A549 (cell line): Measurements from ENCODE around the gene CCDC188.

Experiments used
- EP300 ChIP-seq, 2 experiments: fragments of >200 bp; sonication (Bioruptor Twin); formaldehyde crosslinking; IDR thresholded peaks; 2 replicates in 1 of 2; 3 replicates in 1 of 2; pipeline ENCODE4 v1.6.1; 2016 to 2017
- ESRRA ChIP-seq: fragments of 150-350 bp; IDR thresholded peaks from 2 replicates; pipeline ENCODE4 v1.6.1; 2014; ENCODE audit warnings: mild to moderate bottlenecking, low read length, borderline replicate concordance
- HOXA7 ChIP-seq: fragments of 250-450 bp; sonication (Bioruptor Pico); IDR thresholded peaks from 2 replicates; pipeline ENCODE4 v1.5.0; 2020; ENCODE audit warnings: mild to moderate bottlenecking, moderate library complexity
- JUN ChIP-seq, 2 experiments: fragments of >200 bp; sonication (Bioruptor Twin); formaldehyde crosslinking; IDR thresholded peaks; 2 replicates in 1 of 2; 3 replicates in 1 of 2; pipeline ENCODE4 v1.6.1; 2016 to 2017
- MYC ChIP-seq: IDR thresholded peaks from 2 replicates; pipeline ENCODE4 v1.6.1; 2012; ENCODE audit warnings: mild to moderate bottlenecking, inconsistent platforms, low read length, improper control_type of control experiment, borderline replicate concordance
- POLR2A ChIP-seq: IDR thresholded peaks from 2 replicates; pipeline ENCODE4 v1.6.1; 2012; ENCODE audit warnings: mild to moderate bottlenecking, low read length
- POLR2AphosphoS2 ChIP-seq: conservative IDR thresholded peaks from 2 replicates; pipeline ENCODE4 v1.6.1; 2012; ENCODE audit warnings: low read length, improper control_type of control experiment, inconsistent platforms
- RNF2 ChIP-seq: fragments of 200-600 bp; sonication (generic); IDR thresholded peaks from 2 replicates; pipeline ENCODE4 v1.6.1; 2016; ENCODE audit warnings: low read depth, mild to moderate bottlenecking, antibody characterized with exemption, moderate library complexity, borderline replicate concordance
- TF ChIP-seq, protein P1 (sequence below): fragments of >200 bp; sonication (Bioruptor Twin); formaldehyde crosslinking; IDR thresholded peaks from 3 replicates; pipeline ENCODE4 v1.5.1; 2016
- TF ChIP-seq, protein P2 (sequence below): fragments of 200-600 bp; sonication (generic); IDR thresholded peaks from 2 replicates; pipeline ENCODE4 v1.6.1; 2016; ENCODE audit warnings: antibody characterized with exemption, mild to moderate bottlenecking, moderate library complexity
- TF ChIP-seq, protein P3 (sequence below): fragments of 450-650 bp; IDR thresholded peaks from 2 replicates; pipeline ENCODE4 v1.6.1; 2014; ENCODE audit warnings: antibody characterized with exemption

GRCh38 chr22:20160041-20160440, 9.2 kb upstream of the CCDC188 start:
- TF ChIP-seq, protein P1, sequence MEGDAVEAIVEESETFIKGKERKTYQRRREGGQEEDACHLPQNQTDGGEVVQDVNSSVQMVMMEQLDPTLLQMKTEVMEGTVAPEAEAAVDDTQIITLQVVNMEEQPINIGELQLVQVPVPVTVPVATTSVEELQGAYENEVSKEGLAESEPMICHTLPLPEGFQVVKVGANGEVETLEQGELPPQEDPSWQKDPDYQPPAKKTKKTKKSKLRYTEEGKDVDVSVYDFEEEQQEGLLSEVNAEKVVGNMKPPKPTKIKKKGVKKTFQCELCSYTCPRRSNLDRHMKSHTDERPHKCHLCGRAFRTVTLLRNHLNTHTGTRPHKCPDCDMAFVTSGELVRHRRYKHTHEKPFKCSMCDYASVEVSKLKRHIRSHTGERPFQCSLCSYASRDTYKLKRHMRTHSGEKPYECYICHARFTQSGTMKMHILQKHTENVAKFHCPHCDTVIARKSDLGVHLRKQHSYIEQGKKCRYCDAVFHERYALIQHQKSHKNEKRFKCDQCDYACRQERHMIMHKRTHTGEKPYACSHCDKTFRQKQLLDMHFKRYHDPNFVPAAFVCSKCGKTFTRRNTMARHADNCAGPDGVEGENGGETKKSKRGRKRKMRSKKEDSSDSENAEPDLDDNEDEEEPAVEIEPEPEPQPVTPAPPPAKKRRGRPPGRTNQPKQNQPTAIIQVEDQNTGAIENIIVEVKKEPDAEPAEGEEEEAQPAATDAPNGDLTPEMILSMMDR = no peak
- TF ChIP-seq, protein P2, sequence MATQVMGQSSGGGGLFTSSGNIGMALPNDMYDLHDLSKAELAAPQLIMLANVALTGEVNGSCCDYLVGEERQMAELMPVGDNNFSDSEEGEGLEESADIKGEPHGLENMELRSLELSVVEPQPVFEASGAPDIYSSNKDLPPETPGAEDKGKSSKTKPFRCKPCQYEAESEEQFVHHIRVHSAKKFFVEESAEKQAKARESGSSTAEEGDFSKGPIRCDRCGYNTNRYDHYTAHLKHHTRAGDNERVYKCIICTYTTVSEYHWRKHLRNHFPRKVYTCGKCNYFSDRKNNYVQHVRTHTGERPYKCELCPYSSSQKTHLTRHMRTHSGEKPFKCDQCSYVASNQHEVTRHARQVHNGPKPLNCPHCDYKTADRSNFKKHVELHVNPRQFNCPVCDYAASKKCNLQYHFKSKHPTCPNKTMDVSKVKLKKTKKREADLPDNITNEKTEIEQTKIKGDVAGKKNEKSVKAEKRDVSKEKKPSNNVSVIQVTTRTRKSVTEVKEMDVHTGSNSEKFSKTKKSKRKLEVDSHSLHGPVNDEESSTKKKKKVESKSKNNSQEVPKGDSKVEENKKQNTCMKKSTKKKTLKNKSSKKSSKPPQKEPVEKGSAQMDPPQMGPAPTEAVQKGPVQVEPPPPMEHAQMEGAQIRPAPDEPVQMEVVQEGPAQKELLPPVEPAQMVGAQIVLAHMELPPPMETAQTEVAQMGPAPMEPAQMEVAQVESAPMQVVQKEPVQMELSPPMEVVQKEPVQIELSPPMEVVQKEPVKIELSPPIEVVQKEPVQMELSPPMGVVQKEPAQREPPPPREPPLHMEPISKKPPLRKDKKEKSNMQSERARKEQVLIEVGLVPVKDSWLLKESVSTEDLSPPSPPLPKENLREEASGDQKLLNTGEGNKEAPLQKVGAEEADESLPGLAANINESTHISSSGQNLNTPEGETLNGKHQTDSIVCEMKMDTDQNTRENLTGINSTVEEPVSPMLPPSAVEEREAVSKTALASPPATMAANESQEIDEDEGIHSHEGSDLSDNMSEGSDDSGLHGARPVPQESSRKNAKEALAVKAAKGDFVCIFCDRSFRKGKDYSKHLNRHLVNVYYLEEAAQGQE = no peak
- TF ChIP-seq, protein P3, sequence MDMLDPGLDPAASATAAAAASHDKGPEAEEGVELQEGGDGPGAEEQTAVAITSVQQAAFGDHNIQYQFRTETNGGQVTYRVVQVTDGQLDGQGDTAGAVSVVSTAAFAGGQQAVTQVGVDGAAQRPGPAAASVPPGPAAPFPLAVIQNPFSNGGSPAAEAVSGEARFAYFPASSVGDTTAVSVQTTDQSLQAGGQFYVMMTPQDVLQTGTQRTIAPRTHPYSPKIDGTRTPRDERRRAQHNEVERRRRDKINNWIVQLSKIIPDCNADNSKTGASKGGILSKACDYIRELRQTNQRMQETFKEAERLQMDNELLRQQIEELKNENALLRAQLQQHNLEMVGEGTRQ = no peak
- no peak for TF ChIP-seq HOXA7 (CRISPR knock-in tag)
- no peak for TF ChIP-seq POLR2A
- TF ChIP-seq ESRRA = no peak
- no peak for TF ChIP-seq RNF2
- no peak for TF ChIP-seq JUN (IDR thresholded peaks at IDR 0.05)
- no peak for TF ChIP-seq POLR2AphosphoS2
- TF ChIP-seq EP300 (IDR thresholded peaks at IDR 0.05) = no peak
- TF ChIP-seq MYC = no peak
